NCI-H748 (cell line): ENCODE results near the gene SMARCAD1.
A peak's percentile ranks its signal among the peaks of the same experiment; 100 is the strongest.
"Not testable (repeated sequence)": the region's sequence is repeated elsewhere in the genome, so short reads cannot be mapped to it uniquely, and the experiment has no call there.

Experiments used
- DNase-seq: peaks from one replicate; lab custom pipeline; 2025; ENCODE audit not compliant: unreplicated experiment; lab: John Stamatoyannopoulos, UW

SMARCAD1 gene

GRCh38 chr4:94285666-94286065 lies 78.0 kb downstream of the SMARCAD1 start:
- DNase-seq: peak; percentile 38

- DNase-seq: no peak
Observed at GRCh38 chr4:94290245-94290644, 82.6 kb downstream of the SMARCAD1 start.

GRCh38 chr4:94293981-94294380 lies 86.3 kb downstream of the SMARCAD1 start:
- DNase-seq: not testable (repeated sequence)

GRCh38 chr4:94295473-94295872 lies 87.8 kb downstream of the SMARCAD1 start:
- not testable (repeated sequence) for DNase-seq

GRCh38 chr4:94298725-94299252 lies 91.1 kb downstream of the SMARCAD1 start:
- peak; percentile 38 for DNase-seq

- DNase-seq: no peak
Observed at GRCh38 chr4:94302191-94302590, 94.5 kb downstream of the SMARCAD1 start.

GRCh38 chr4:94304365-94304971 lies 96.8 kb downstream of the SMARCAD1 start:
- DNase-seq: peak; percentile 35

- DNase-seq: no peak
Observed at GRCh38 chr4:94305466-94306225, 98.0 kb downstream of the SMARCAD1 start.

- no peak for DNase-seq
Observed at GRCh38 chr4:94306713-94307112, 99.0 kb downstream of the SMARCAD1 start.

GRCh38 chr4:94307231-94307871 lies 99.7 kb downstream of the SMARCAD1 start:
- no peak for DNase-seq

GRCh38 chr4:94319927-94320326 lies 112.3 kb downstream of the SMARCAD1 start:
- DNase-seq: not testable (repeated sequence)

GRCh38 chr4:94325835-94326234 lies 118.2 kb downstream of the SMARCAD1 start:
- DNase-seq: no peak

GRCh38 chr4:94329933-94330332 lies 122.3 kb downstream of the SMARCAD1 start:
- DNase-seq: no peak

GRCh38 chr4:94332983-94333590 lies 125.4 kb downstream of the SMARCAD1 start:
- DNase-seq: no peak

GRCh38 chr4:94333866-94334265 lies 126.2 kb downstream of the SMARCAD1 start:
- DNase-seq: no peak

GRCh38 chr4:94334476-94334875 lies 126.8 kb downstream of the SMARCAD1 start:
- no peak for DNase-seq

- no peak for DNase-seq
Observed at GRCh38 chr4:94334962-94335361, 127.3 kb downstream of the SMARCAD1 start.

GRCh38 chr4:94336303-94336702 lies 128.6 kb downstream of the SMARCAD1 start:
- DNase-seq: no peak

- DNase-seq: not testable (repeated sequence)
Observed at GRCh38 chr4:94336791-94337190, 129.1 kb downstream of the SMARCAD1 start.

- DNase-seq: no peak
Observed at GRCh38 chr4:94338681-94339351, 131.2 kb downstream of the SMARCAD1 start.

GRCh38 chr4:94339779-94340178 lies 132.1 kb downstream of the SMARCAD1 start:
- DNase-seq: no peak
